Cortex of kidney (tissue), 1 donor: Measurements from ENCODE around the gene CCDC152.
"Not testable (repeated sequence)": the region's sequence is repeated elsewhere in the genome, so short reads cannot be mapped to it uniquely, and the experiment has no call there.

Experiments
- DNase-seq: peaks from one replicate; lab custom pipeline; 2025; lab: John Stamatoyannopoulos, UW

CCDC152 gene

GRCh38 chr5:42756606-42757601 is at the start of gene CCDC152:
TSS of gene CCDC152 (plus strand) at chr5:42756818. CDS start at chr5:42759122, 2,304 bp downstream.
- no peak for DNase-seq

GRCh38 chr5:42715785-42716184 is 40.8 kb upstream of the CCDC152 start:
- no peak for DNase-seq

- DNase-seq: no peak
These were observed 38.0 kb upstream of the CCDC152 start for GRCh38 chr5:42718591-42718990.

DNA sequence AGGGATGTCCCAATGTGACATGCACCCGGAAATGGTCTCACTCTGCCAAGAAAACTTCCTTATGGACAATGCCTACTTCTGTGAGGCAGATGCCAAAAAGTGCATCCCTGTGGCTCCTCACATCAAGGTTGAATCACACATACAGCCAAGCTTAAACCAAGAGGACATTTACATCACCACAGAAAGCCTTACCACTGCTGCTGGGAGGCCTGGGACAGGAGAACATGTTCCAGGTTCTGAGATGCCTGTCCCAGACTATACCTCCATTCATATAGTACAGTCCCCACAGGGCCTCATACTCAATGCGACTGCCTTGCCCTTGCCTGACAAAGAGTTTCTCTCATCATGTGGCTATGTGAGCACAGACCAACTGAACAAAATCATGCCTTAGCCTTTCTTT is 37.6 kb upstream of the CCDC152 start:
- no peak for DNase-seq

GRCh38 chr5:42720251-42720650 is 36.4 kb upstream of the CCDC152 start:
- DNase-seq: no peak

- no peak for DNase-seq
These were observed 35.1 kb upstream of the CCDC152 start for GRCh38 chr5:42721484-42721883.

DNA sequence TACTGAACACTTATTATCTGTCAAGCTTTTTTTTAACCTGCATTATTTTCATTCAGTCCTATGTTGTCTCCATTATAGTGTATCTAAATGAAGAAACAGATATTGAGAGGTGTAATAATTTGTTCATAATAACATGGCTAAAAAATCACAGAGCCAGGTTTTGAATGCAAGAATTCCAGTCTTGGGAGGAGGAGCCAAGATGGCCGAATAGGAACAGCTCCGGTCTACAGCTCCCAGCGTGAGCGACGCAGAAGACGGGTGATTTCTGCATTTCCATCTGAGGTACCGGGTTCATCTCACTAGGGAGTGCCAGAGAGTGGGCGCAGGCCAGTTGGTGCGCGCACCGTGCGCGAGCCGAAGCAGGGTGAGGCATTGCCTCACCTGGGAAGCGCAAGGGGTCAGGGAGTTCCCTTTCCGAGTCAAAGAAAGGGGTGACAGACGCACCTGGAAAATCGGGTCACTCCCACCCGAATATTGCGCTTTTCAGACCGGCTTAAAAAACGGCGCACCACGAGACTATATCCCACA is 22.0 kb upstream of the CCDC152 start:
- DNase-seq: not testable (repeated sequence)

DNA sequence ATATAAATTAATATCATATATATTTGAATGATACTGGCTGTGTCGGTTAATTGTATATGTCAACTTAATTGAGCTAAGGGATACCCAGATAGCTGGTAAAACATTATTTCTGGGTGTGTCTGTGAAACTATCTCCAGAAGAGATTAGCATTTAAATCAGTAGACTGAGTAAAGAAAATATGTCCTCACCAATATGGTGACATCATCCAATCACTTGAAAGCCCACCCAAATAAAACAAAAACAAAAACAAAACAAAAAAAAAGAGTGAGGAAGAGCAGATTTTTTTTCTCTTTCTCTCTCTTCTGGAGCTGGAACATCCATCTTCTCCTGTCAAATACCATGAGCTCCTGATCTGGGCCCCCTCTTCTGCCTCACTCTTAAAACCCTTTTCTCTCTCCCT is 15.7 kb upstream of the CCDC152 start:
- DNase-seq: no peak

- no peak for DNase-seq
These were observed 11.2 kb upstream of the CCDC152 start for GRCh38 chr5:42745426-42745825.

DNA sequence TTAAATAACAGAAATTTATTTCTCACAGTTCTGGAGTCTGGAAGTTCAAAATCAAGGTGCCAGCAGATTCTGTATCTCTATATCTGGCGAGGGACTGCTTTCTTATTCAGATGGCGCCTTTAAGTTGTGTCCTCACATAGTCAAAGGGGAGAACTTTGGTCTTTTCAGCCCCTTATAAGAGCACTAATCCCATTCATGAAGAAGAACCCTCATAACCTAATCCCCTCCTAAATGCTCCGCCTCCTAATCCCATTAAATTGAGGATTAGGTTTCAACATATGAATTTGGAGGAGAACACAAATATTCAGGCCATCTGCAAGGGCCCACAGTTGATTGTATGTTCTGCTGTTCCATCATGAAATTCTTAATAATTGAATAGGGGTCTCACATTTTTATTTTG is 10.8 kb upstream of the CCDC152 start:
- no peak for DNase-seq

DNA sequence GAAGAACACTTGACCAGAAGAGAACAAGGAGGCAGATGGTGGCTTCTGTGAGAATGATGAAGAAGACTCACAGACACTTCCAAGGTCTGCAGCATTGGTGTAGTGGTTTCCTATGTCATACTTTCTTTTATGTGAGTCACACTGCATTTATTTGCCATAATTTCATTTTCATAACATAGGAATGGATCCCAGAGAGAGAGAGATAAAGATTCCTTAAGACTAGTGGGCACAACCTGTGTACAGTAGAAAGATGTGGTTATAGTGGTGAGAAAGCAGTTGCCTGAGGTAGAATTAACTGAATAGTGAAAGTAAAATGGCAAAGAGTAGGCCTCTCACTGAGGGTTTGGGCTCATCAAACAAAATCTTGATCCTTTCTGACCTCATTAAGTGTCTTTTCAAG is 7.6 kb upstream of the CCDC152 start:
- no peak for DNase-seq

DNA sequence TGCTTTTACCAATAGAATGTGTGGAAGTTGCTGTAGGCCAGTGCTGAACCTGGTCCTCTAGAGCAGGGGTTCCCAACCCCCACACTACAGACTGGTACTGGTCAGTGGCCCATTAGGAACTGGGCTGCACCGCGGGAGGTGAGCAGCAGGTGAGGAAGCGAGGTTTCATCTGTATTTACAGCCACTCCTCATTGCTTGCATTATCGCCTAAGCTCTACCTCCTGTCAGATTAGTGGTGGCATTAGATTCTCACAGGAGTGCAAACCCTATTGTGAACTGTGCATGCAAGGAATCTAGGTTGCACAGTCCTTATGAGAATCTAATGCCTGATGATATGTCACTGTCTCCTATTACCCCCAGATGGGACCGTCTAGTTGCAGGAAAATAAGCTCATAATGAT is 6.1 kb upstream of the CCDC152 start:
- no peak for DNase-seq

DNA sequence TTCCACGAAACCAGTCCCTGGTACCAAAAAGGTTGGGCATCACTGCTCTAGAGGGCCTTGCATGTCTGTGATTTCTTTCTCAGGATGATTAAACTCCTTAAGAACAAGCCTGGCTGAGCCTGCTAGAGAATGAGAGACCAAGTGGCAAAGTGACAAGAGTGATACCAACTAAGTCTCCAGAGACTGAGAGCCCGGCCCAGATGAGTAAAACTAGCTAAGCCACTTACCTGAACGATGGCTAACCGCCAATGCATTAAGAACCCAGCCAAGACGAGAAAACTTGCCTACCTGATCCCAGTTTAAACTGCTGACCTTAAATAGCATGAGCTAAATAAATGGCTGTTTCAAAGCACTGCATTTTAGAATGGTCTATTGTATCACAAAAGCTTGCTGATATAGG is 5.6 kb upstream of the CCDC152 start:
- DNase-seq: no peak

- DNase-seq: no peak
These were observed 3.5 kb upstream of the CCDC152 start for GRCh38 chr5:42753099-42753498.

DNA sequence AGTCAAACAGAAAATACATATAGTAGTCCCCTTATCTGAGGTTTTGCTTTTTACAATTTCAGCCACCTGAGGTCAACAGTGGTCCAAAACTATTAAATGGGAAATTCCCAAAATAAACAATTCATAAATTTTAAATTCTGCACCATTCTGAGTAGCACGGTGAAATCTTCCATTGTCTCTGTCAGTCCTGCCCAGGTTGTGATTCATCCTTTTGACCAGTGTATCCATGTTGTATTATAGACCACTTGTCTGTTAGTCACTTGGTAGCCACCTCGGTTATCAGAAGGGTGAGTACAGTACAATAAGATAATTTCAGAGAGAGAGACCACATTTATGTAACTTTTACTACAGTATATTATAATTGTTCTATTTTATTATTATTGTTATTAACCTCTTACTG is 2.8 kb downstream of the CCDC152 start:
- no peak for DNase-seq

DNA sequence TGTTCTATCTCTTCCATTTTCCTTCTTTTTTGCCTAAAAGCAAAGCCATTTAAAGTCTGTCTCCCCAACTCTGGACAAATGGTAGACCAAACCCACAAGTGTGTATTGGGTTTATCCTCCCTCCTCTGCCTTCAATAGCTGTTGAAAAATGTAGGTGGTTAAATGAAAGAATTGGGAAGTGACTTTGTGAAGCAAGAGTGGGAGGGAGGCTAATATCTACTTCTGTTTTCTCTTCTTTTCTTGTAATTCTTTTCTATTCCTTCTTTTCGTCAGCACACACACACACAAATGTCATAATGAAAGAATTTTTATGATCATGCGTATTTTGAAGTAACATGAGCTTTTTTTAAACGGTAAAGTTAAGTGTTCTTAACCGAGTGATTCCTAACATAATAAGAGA is 3.8 kb downstream of the CCDC152 start:
- DNase-seq: no peak

DNA sequence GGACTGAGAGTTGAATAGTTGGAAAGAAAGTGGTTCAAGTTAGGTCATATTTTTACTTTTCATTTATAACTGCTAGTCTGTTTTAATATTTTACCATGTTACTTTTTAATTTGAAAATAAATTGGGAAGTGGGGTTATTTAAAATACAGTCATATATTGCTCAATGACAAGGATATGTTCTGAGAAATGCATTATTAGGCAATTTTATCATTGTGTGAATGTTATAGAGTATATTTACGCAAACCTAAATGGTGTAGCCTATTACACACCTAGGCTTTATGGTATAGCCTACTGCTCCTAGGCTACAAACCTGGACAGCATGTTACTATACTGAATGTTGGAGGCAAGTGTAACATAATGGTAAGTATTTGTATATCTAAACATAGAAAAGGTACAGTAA is 5.2 kb downstream of the CCDC152 start:
- DNase-seq: no peak

GRCh38 chr5:42767491-42768105 is 11.0 kb downstream of the CCDC152 start:
- DNase-seq: no peak

DNA sequence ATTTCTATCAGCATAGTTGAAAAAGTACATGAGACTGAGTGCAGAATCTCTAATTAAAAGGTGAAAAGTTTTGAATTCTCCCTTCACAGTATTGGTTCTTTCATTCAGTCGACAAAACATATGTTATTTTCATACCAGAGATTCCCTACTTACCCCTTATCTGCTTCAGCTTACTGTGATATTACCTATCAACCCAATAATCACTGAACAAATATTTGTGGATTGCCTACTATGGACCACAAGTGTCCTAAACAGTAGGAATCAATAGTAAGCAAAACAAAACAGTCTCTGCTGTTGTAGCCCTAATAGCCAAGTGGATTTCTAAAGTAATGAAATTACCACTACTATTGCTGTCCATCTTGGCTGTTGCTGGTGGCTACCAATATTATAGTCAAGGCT is 11.5 kb downstream of the CCDC152 start:
- DNase-seq: no peak

- no peak for DNase-seq
These were observed 13.4 kb downstream of the CCDC152 start for GRCh38 chr5:42770003-42770402.

DNA sequence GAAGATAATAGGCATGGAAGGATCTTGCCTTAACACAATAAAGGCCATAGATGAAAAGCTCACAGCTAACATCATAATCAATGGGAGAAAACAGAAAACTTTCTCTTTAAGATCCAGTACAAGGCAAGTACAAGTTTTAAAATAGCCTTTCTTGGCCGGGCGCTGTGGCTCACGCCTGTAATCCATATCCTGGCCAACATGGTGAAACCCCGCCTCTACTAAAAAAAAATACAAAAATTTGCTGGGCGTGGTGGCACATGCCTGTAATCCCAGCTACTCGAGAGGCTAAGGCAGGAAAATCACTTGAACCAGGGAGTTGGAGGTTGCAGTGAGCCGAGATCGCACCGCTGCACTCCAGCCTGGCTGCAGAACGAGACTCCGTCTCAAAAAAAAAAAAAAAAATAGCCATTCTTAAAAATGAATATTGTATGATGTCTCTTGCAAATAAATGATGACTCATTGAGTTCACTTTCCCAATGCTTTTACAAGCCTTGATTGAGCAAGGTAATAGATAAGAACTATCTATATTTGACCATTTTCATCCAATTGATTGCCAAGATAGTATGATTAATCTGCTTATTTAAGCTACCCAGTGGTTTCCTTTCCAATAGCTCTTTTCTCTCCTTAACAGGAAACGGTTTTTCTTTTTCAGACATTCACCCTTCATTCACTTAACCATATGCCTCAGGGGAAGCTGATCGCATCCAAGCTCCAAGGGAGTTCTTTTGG is 15.8 kb downstream of the CCDC152 start:
- DNase-seq: no peak

DNA sequence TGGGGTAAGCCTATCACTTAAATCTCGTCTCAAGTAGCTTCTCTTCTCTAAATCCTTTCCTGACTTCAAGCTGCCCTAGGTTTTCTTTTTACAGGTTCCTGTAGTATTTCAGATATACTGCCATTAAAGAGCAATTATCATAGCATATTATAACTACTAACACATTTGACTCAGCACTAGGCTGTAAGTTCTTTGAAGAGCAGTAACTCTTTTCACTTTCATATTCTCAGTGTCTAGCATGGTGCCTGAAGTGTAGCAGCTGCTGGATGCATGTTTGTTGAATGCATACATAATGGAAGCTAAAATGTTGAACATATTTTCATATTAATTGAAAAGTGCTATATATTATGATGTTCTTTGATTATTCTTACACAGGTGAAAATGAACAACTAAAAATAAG is 22.5 kb downstream of the CCDC152 start:
- DNase-seq: no peak
